Measurements from ENCODE around the gene NUP155. TPM values are rescaled to one million over a fixed set of nuclear protein-coding genes. Genes with fewer than 3 reads are reported as not detected.
A peak's percentile ranks its signal among the peaks of the same experiment; 100 is the strongest.
"Not testable (repeated sequence)": the region's sequence is repeated elsewhere in the genome, so short reads cannot be mapped to it uniquely, and the experiment has no call there.

Gene NUP155
- total RNA-seq (2014; rRNA removed; shearing (Covaris generic)): 81.9 and 85.5 TPM in 2 replicates

GRCh38 chr5:37370864-37371726 lies at the start of gene NUP155:
NUP155 (minus strand) TSS chr5:37371106; CDS start chr5:37370977, 129 bp downstream.
- in situ Hi-C loops (cut with HindIII; ENCODE audit: low sequenced_read_pairs): no loop called here
- DNase-seq (ENCODE audit: low spot score): peak; percentile 98

- in situ Hi-C loops (cut with HindIII; ENCODE audit: low sequenced_read_pairs): no loop called here
- no peak for DNase-seq (ENCODE audit: low spot score)
These were observed 46.4 kb upstream of the NUP155 start for GRCh38 chr5:37417347-37417746.

- in situ Hi-C loops (cut with HindIII; ENCODE audit: low sequenced_read_pairs); DNase-seq (ENCODE audit: low spot score): not testable (repeated sequence)
These were observed 44.5 kb upstream of the NUP155 start for GRCh38 chr5:37415456-37415855.

GRCh38 chr5:37412515-37412914 lies 41.6 kb upstream of the NUP155 start:
- no peak for DNase-seq (ENCODE audit: low spot score)
- in situ Hi-C loops (cut with HindIII; ENCODE audit: low sequenced_read_pairs): no loop called here

GRCh38 chr5:37400501-37400900 lies 29.6 kb upstream of the NUP155 start:
- in situ Hi-C loops (cut with HindIII; ENCODE audit: low sequenced_read_pairs): no loop called here
- DNase-seq (ENCODE audit: low spot score): no peak

GRCh38 chr5:37396352-37396751 lies 25.4 kb upstream of the NUP155 start:
- in situ Hi-C loops (cut with HindIII; ENCODE audit: low sequenced_read_pairs): no loop called here
- no peak for DNase-seq (ENCODE audit: low spot score)

- DNase-seq (ENCODE audit: low spot score): no peak
- in situ Hi-C loops (cut with HindIII; ENCODE audit: low sequenced_read_pairs): no loop called here
These were observed 20.7 kb upstream of the NUP155 start for GRCh38 chr5:37391591-37391990.

- in situ Hi-C loops (cut with HindIII; ENCODE audit: low sequenced_read_pairs): not testable (repeated sequence)
- peak; percentile 91 for DNase-seq (ENCODE audit: low spot score)
These were observed 8.3 kb upstream of the NUP155 start, which contains the start of gene WDR70 for GRCh38 chr5:37379100-37379628. WDR70 (plus strand) TSS chr5:37379318; CDS start chr5:37379368, 50 bp downstream.

- in situ Hi-C loops (cut with HindIII; ENCODE audit: low sequenced_read_pairs); DNase-seq (ENCODE audit: low spot score): not testable (repeated sequence)
These were observed 7.2 kb upstream of the NUP155 start for GRCh38 chr5:37378066-37378465.

- no peak for DNase-seq (ENCODE audit: low spot score)
- in situ Hi-C loops (cut with HindIII; ENCODE audit: low sequenced_read_pairs): no loop called here
These were observed 4.2 kb upstream of the NUP155 start for GRCh38 chr5:37375091-37375490.

GRCh38 chr5:37370550-37370863 lies 399 bp downstream of the NUP155 start:
- no peak for DNase-seq (ENCODE audit: low spot score)
- in situ Hi-C loops (cut with HindIII; ENCODE audit: low sequenced_read_pairs): no loop called here

- in situ Hi-C loops (cut with HindIII; ENCODE audit: low sequenced_read_pairs): no loop called here
- no peak for DNase-seq (ENCODE audit: low spot score)
These were observed 15.7 kb downstream of the NUP155 start for GRCh38 chr5:37355161-37355560.

GRCh38 chr5:37342741-37343140 lies 28.2 kb downstream of the NUP155 start:
- DNase-seq (ENCODE audit: low spot score); in situ Hi-C loops (cut with HindIII; ENCODE audit: low sequenced_read_pairs): not testable (repeated sequence)

- DNase-seq (ENCODE audit: low spot score); in situ Hi-C loops (cut with HindIII; ENCODE audit: low sequenced_read_pairs): not testable (repeated sequence)
These were observed 36.2 kb downstream of the NUP155 start for GRCh38 chr5:37334754-37335153.

- in situ Hi-C loops (cut with HindIII; ENCODE audit: low sequenced_read_pairs): no loop called here
- DNase-seq (ENCODE audit: low spot score): no peak
These were observed 44.4 kb downstream of the NUP155 start for GRCh38 chr5:37326536-37326935.

- in situ Hi-C loops (cut with HindIII; ENCODE audit: low sequenced_read_pairs): no loop called here
- no peak for DNase-seq (ENCODE audit: low spot score)
These were observed 47.3 kb downstream of the NUP155 start for GRCh38 chr5:37323607-37324006.

- no peak for DNase-seq (ENCODE audit: low spot score)
- in situ Hi-C loops (cut with HindIII; ENCODE audit: low sequenced_read_pairs): loop anchor here (10.0 kb wide), 1 partner anchor 144 kb away; no protein-coding TSS in a partner anchor
These were observed 51.7 kb downstream of the NUP155 start for GRCh38 chr5:37319037-37319782.

GRCh38 chr5:37316027-37316426 lies 54.9 kb downstream of the NUP155 start:
- no peak for DNase-seq (ENCODE audit: low spot score)
- in situ Hi-C loops (cut with HindIII; ENCODE audit: low sequenced_read_pairs): loop anchor here (10.0 kb wide), 1 partner anchor 141 kb away; no protein-coding TSS in a partner anchor

GRCh38 chr5:37310360-37310759 lies 60.5 kb downstream of the NUP155 start:
- in situ Hi-C loops (cut with HindIII; ENCODE audit: low sequenced_read_pairs): loop anchor here (10.0 kb wide), 1 partner anchor 136 kb away; no protein-coding TSS in a partner anchor
- DNase-seq (ENCODE audit: low spot score): no peak

GRCh38 chr5:37308793-37309192 lies 62.1 kb downstream of the NUP155 start:
- in situ Hi-C loops (cut with HindIII; ENCODE audit: low sequenced_read_pairs): no loop called here
- no peak for DNase-seq (ENCODE audit: low spot score)
